Thyroid gland (tissue), 4 donors: ENCODE data around the gene ZCCHC9.

Source experiments
- POLR2A ChIP-seq, 2 donors: fragments of 450-650 bp; IDR thresholded peaks; one replicate each; pipeline ENCODE4 v1.6.1; 2017; ENCODE audit warnings: antibody characterized with exemption in 2 of 2, mild to moderate bottlenecking in 2 of 2, moderate library complexity in 1 of 2
- TF ChIP-seq, protein P1 (sequence below), 6 experiments: fragments of 200-600 bp in 3 of 6; fragments of 450-650 bp in 3 of 6; sonication (generic) in 3 of 6; IDR thresholded peaks; one replicate each; pipeline ENCODE4 v1.5.1; 2016 to 2019; ENCODE audit warnings: antibody characterized with exemption in 6 of 6, mild to moderate bottlenecking in 2 of 6, inconsistent platforms in 1 of 6, moderate library complexity in 1 of 6

DNA sequence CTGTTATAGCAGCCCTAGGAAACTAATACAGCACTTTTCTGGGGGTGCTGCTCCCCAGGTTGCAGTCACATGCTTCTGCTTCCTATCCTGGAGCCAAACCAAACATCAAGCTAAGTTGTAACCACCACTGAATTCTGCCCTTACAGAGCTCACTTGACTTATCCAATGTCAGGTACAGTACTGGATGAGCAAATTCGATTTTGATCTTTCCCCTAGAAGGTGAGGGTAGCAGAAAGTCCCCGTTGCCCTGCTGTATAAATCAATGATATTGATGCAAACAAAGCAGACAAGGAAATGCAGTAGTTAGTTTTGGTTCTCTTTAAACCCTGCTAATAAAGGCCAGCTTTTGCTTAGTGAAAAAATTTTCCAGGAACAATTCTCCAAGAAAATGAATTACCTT lies 36.4 kb downstream of the ZCCHC9 start:
- TF ChIP-seq, protein P1, sequence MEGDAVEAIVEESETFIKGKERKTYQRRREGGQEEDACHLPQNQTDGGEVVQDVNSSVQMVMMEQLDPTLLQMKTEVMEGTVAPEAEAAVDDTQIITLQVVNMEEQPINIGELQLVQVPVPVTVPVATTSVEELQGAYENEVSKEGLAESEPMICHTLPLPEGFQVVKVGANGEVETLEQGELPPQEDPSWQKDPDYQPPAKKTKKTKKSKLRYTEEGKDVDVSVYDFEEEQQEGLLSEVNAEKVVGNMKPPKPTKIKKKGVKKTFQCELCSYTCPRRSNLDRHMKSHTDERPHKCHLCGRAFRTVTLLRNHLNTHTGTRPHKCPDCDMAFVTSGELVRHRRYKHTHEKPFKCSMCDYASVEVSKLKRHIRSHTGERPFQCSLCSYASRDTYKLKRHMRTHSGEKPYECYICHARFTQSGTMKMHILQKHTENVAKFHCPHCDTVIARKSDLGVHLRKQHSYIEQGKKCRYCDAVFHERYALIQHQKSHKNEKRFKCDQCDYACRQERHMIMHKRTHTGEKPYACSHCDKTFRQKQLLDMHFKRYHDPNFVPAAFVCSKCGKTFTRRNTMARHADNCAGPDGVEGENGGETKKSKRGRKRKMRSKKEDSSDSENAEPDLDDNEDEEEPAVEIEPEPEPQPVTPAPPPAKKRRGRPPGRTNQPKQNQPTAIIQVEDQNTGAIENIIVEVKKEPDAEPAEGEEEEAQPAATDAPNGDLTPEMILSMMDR (IDR thresholded peaks at IDR 0.05) = no peak
- no peak for TF ChIP-seq POLR2A (IDR thresholded peaks at IDR 0.05)
